Lower leg skin (tissue), 3 donors: Measurements from ENCODE around the gene CHIT1.

Experiments used
- POLR2A ChIP-seq, 2 donors: fragments of 450-650 bp; IDR thresholded peaks; one replicate each; pipeline ENCODE4 v1.6.1; 2016 to 2017; ENCODE audit warnings: antibody characterized with exemption in 2 of 2, mild to moderate bottlenecking in 1 of 2, moderate library complexity in 1 of 2
- TF ChIP-seq, protein P1 (sequence below), 3 donors: fragments of 450-650 bp; IDR thresholded peaks; one replicate each; pipeline ENCODE4 v1.5.1; 2016; ENCODE audit warnings: antibody characterized with exemption in 3 of 3, mild to moderate bottlenecking in 3 of 3, moderate library complexity in 2 of 3

DNA sequence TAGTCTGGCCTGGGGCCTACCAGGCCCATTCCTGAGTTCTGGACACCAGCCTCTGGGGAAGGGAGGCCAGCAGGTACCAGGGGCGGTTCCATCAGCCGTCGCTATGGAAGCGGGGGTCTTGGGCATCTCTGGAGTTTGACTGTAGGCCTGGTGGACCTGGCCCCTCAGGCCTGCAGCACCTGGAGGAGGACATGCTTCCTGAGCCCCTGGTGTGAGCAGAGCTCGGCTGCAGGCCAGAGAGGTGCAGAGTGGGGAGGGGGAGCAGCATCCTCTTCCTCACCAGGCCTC, 61.6 kb downstream of the CHIT1 start:
- TF ChIP-seq, protein P1, sequence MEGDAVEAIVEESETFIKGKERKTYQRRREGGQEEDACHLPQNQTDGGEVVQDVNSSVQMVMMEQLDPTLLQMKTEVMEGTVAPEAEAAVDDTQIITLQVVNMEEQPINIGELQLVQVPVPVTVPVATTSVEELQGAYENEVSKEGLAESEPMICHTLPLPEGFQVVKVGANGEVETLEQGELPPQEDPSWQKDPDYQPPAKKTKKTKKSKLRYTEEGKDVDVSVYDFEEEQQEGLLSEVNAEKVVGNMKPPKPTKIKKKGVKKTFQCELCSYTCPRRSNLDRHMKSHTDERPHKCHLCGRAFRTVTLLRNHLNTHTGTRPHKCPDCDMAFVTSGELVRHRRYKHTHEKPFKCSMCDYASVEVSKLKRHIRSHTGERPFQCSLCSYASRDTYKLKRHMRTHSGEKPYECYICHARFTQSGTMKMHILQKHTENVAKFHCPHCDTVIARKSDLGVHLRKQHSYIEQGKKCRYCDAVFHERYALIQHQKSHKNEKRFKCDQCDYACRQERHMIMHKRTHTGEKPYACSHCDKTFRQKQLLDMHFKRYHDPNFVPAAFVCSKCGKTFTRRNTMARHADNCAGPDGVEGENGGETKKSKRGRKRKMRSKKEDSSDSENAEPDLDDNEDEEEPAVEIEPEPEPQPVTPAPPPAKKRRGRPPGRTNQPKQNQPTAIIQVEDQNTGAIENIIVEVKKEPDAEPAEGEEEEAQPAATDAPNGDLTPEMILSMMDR (IDR thresholded peaks at IDR 0.05), result no peak
- no peak for TF ChIP-seq POLR2A (IDR thresholded peaks at IDR 0.05)
